Measurements from ENCODE around the gene CUL3. TPM values are rescaled to one million over a fixed set of nuclear protein-coding genes. Genes with fewer than 3 reads are reported as not detected.
"Not testable (repeated sequence)": the region's sequence is repeated elsewhere in the genome, so short reads cannot be mapped to it uniquely, and the experiment has no call there.

CUL3 gene
- 82.0 TPM for polyA plus RNA-seq (2013, experiment 1 of 2; ENCODE audit: insufficient read length)
- 63.6 TPM for polyA plus RNA-seq (2013, experiment 2 of 2; ENCODE audit: insufficient read length)

GRCh38 chr2:224585211-224586088, at the start of gene CUL3:
Gene CUL3 (minus strand): TSS chr2:224585363. CDS start chr2:224585009, 354 bp downstream.
- peak; percentile 98 for DNase-seq

- no peak for DNase-seq
Observed at GRCh38 chr2:224630659-224631550, 45.7 kb upstream of the CUL3 start.

GRCh38 chr2:224628416-224628815, 43.3 kb upstream of the CUL3 start:
- no peak for DNase-seq

- DNase-seq, result no peak
Observed at GRCh38 chr2:224626735-224627134, 41.6 kb upstream of the CUL3 start.

DNA sequence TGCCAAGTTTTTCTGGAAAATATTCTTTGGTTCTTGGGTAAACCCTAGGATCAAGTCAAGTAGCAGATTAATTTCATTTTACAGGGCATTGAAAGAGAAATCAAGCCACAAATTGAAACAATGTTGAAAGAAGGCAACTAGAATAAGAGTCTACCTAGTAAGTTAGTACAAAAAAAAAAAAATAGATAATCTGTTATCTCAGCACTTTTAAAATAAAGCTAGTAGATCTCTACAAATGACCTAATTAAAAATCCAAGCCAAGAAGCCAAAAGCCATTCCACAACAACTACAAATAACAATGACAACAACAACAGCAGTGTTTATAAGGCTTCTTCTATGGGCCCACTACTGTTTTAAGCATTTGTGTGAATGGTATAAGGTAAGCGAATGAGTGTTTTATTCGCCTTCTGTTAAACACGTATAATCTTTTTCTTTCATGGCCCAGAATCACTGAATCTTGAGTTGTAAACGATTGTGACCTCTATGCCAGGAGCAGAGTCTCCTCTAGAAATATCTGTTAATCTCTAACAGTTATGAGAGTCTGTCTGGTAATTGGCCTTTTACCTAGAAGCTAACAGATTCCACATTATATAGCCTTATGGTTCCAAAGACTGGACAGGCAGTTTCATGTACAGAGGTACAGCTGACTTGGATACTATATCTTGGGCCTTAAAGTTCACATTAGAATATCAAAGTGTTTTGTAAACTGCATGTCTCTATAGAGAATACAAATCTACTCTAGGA, 28.6 kb upstream of the CUL3 start:
- no peak for DNase-seq

DNA sequence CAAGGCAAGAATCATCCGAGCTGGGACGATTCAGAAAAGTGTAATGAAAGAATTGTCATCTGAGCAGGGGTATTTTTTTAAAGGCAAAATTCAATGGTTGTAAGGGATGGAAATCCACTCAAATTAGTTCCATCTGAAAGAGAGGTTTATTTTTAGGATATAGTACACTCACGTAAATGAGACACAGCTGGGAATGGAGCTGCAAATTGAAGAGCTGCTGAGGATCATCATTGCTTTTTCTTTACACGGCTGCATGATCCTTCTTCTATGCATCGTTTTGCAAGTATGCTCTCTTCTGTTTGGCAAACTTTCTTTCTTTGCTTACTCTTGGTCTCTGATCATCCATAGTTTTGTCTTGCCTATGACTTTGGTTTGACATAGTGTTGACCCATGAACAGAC, 27.4 kb upstream of the CUL3 start:
- no peak for DNase-seq

- no peak for DNase-seq
Observed at GRCh38 chr2:224611938-224612337, 26.8 kb upstream of the CUL3 start.

DNA sequence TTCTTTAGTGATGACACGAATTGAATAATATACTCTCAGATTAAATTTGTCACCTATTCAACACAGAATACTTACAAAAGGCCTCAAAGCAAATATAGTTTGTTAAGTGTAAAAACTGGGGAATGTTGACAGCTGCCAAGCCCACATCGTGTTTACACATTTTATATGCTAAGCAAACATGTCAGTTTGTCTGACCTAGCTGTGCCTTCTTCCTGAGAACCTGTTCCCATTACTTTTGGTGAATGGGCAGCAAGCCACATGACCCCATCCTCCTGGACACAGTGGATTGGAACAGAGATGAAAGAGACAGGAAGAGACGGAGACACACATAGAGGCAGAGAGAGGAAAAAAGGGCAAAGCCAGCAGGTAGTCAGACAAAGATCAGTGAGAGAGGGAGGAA, 22.9 kb upstream of the CUL3 start:
- no peak for DNase-seq

- not testable (repeated sequence) for DNase-seq
Observed at GRCh38 chr2:224603746-224604500, 18.8 kb upstream of the CUL3 start.

GRCh38 chr2:224602778-224603375, 17.7 kb upstream of the CUL3 start:
- not testable (repeated sequence) for DNase-seq

DNA sequence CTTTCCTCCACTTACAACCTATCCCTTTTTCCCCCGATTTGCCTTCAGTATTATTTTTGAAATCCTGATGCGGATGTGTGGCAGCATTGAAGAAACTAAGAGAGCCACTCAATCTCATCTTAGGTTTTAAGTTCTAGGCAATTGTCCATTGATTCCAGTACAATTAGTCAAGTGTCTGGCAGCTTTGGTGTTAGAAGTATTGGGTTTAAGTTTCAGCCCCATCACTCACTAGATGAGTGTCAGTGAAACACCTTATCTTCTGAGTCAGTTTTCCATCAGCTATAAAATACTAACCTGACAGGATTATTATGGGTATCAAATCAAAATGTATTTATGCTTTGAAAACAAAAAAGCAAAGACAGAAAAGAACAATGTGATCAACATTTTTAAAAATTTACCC, 16.8 kb upstream of the CUL3 start:
- no peak for DNase-seq

DNA sequence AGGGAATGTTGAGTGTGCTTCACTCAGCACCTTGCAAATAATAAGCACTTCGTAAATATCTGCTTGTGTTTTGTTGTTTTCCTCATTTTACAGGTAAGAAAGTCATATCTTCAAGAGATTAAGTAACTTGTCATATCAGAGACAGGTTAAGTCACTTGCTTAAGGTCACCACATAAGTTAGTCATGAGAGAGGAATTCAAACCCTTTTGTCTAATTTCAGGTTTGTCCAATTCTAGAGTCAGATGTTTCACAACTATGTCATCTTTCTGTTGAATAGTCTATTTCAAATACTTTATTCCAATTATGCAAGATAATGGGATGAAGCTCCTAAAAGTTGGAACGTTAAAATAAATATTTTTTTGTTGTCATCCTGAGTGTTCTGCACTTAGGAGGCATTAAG, 13.5 kb upstream of the CUL3 start:
- no peak for DNase-seq

GRCh38 chr2:224596289-224596688, 11.1 kb upstream of the CUL3 start:
- no peak for DNase-seq

DNA sequence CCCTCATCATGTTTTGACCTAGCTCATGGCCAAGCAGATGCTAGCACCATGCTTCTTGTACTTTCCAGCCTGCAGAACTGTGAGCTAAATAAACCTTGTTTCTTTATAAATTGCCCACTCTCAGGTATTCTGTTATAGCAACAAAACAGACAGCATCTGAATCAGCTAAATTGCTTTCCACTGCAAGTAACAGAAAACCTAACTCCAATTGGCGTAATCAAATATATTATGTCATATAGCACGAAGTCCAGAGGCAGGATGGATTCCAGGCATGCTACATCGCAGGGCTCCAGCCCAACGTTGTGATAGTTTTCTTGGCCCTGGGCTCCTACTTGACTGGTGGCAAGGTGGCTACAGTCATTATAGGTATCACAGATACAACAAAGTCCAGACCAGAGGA, 10.4 kb upstream of the CUL3 start:
- no peak for DNase-seq

GRCh38 chr2:224594840-224595239, 9.7 kb upstream of the CUL3 start:
- DNase-seq, result no peak

DNA sequence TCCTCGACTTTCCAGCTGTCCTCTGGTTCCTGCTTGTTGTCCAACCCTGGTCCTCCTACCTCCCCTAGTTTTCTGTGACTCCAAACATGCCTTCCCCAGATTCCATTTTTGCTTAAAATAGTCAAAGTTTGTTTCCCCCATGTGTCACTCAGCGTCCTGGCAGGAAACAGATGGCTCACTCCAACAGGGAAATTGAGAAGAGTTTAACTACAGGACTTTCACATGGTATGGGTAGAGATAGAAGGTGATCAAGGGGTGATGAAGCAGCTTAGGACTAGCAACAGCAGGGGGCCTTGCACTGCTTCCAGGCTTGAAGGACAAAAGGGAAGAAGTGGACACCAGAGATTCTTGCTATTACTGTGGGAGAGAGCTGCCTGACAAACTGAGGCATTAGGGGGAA, 6.1 kb upstream of the CUL3 start:
- no peak for DNase-seq

GRCh38 chr2:224586127-224586695, 1.0 kb upstream of the CUL3 start:
- no peak for DNase-seq

- peak; percentile 61 for DNase-seq
Observed at GRCh38 chr2:224584785-224585210, 365 bp downstream of the CUL3 start.

DNA sequence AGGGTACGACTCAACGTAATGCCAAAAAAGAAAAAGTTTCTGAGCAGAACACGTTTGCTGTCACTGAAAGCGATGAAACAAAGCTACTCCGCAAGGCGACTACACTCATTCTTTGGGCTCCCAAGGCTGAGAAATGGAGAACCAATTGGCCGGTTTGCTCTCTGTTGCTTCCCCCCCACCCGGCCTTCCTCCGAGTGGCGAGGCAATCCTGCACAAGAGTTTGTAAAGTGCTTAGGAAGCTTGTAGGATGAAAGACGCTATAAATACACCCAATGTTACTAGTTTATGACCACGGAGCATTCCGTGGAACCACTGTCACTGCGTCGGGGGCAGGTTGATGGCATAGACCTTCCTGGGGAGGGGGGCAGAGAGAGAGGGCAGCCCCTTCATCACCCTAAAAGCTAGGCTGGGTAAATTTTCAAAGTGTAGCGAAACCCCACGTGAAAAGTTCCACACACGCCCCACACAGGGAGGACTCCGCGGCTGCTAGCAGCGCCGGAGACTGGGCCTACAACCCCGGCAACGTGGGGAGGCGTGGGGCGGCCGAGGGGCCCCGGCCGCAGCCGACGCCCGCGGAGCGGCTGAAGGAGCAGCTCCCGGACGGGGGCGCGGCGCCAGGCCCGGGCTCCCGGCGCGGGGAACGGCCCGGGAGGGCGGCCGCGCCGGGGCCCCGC, 915 bp downstream of the CUL3 start:
- DNase-seq, result peak; percentile 44

DNA sequence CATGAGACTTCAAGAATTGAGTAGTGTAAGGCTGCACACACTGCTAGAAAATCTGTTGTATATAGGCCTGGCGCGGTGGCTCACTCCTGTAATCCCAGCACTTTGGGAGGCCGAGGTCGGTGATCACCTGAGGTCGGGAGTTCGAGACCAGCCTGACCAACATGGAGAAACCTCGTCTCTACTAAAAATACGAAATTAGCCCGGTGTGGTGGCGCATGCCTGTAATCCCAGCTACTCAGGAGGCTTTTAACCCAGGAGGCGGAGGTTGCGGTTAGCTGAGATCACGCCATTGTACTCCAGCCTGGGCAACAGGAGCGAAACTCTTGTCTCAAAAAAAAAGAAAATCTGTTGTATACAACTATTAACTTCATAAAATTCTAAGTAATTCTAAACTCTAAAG, 2.1 kb downstream of the CUL3 start:
- not testable (repeated sequence) for DNase-seq
